H9 (cell line): ENCODE results near the gene ERI3. TPM values are rescaled to one million over a fixed set of nuclear protein-coding genes. Genes with fewer than 3 reads are reported as not detected.

Experiments
- DNase-seq: peaks from one replicate; pipeline ENCODE4 v3.0.0-alpha.2; 2017
- H2AFZ ChIP-seq: one replicate; pipeline ENCODE4 v1.6.1; 2013; ENCODE audit warnings: mild to moderate bottlenecking, low read length, control low read depth, moderate library complexity
- H2AK5ac ChIP-seq: 2 replicates; pipeline ENCODE4 v1.6.1; 2013; ENCODE audit warnings: low read length, control low read depth, mixed read lengths; ENCODE audit not compliant: insufficient read length
- H2BK120ac ChIP-seq: one replicate; pipeline ENCODE4 v1.6.1; 2013; ENCODE audit warnings: low read depth, mild to moderate bottlenecking, low read length, control low read depth, inconsistent platforms; ENCODE audit not compliant: poor library complexity, severe bottlenecking
- H2BK12ac ChIP-seq: 2 replicates; pipeline ENCODE4 v1.6.1; 2013; ENCODE audit warnings: low read length, control low read depth, mixed read lengths, low read depth; ENCODE audit not compliant: insufficient read length
- H2BK15ac ChIP-seq: 2 replicates; pipeline ENCODE4 v1.6.1; 2013; ENCODE audit warnings: low read depth, low read length, control low read depth
- H2BK20ac ChIP-seq: one replicate; pipeline ENCODE4 v1.6.1; 2013; ENCODE audit warnings: low read depth, mild to moderate bottlenecking, low read length, control low read depth, inconsistent platforms; ENCODE audit not compliant: poor library complexity, severe bottlenecking
- H2BK5ac ChIP-seq: 2 replicates; pipeline ENCODE4 v1.6.1; 2013; ENCODE audit warnings: low read length, control low read depth, mixed read lengths; ENCODE audit not compliant: insufficient read length
- H3K14ac ChIP-seq: 2 replicates; pipeline ENCODE4 v1.6.1; 2013; ENCODE audit warnings: low read length, control low read depth; ENCODE audit not compliant: insufficient read depth
- H3K18ac ChIP-seq: 2 replicates; pipeline ENCODE4 v1.6.1; 2013; ENCODE audit warnings: low read depth, mild to moderate bottlenecking, mixed read lengths, low read length, control low read depth; ENCODE audit not compliant: insufficient read length
- H3K23ac ChIP-seq: 2 replicates; pipeline ENCODE4 v1.6.1; 2013; ENCODE audit warnings: low read length, control low read depth, mixed read lengths, low read depth; ENCODE audit not compliant: insufficient read length
- H3K23me2 ChIP-seq: 2 replicates; pipeline ENCODE4 v1.6.1; 2013; ENCODE audit warnings: low read depth, mild to moderate bottlenecking, mixed read lengths, low read length, control low read depth; ENCODE audit not compliant: insufficient read length, poor library complexity, severe bottlenecking
- H3K27ac ChIP-seq: 2 replicates; pipeline ENCODE4 v1.5.1; 2013; ENCODE audit warnings: low read length, control low read depth, mixed read lengths, low read depth; ENCODE audit not compliant: insufficient read length
- H3K27me3 ChIP-seq: 2 replicates; pipeline ENCODE4 v1.6.1; 2013; ENCODE audit warnings: low read length, control low read depth, inconsistent platforms; ENCODE audit not compliant: insufficient read depth
- H3K4ac ChIP-seq: 2 replicates; pipeline ENCODE4 v1.6.1; 2013; ENCODE audit warnings: low read depth, mild to moderate bottlenecking, control low read depth, inconsistent platforms, low read length, moderate library complexity
- H3K4me1 ChIP-seq: 2 replicates; pipeline ENCODE4 v1.6.1; 2013; ENCODE audit warnings: low read length, control low read depth, inconsistent platforms; ENCODE audit not compliant: insufficient read depth
- H3K4me2 ChIP-seq: 2 replicates; pipeline ENCODE4 v1.6.1; 2013; ENCODE audit warnings: low read length, control low read depth, mixed read lengths; ENCODE audit not compliant: insufficient read length, insufficient read depth
- H3K56ac ChIP-seq: 2 replicates; pipeline ENCODE4 v1.6.1; 2013; ENCODE audit warnings: low read depth, mild to moderate bottlenecking, mixed read lengths, low read length, control low read depth; ENCODE audit not compliant: insufficient read length
- H3K79me1 ChIP-seq: 2 replicates; pipeline ENCODE4 v1.6.1; 2013; ENCODE audit warnings: low read depth, mild to moderate bottlenecking, moderate library complexity, low read length, control low read depth, inconsistent platforms; ENCODE audit not compliant: insufficient read depth, poor library complexity, severe bottlenecking
- H3K79me2 ChIP-seq: 2 replicates; pipeline ENCODE4 v1.6.1; 2013; ENCODE audit warnings: low read length, control low read depth, inconsistent platforms; ENCODE audit not compliant: insufficient read depth
- H3K9ac ChIP-seq: 2 replicates; pipeline ENCODE4 v1.6.1; 2013; ENCODE audit warnings: low read length, control low read depth, mixed read lengths; ENCODE audit not compliant: insufficient read length; ENCODE audit errors: extremely low read depth
- H3K9me3 ChIP-seq: one replicate; pipeline ENCODE4 v1.6.1; 2013; ENCODE audit warnings: low read depth, low read length, inconsistent platforms; ENCODE audit not compliant: control insufficient read depth
- H3T11ph ChIP-seq: one replicate; pipeline ENCODE4 v1.6.1; 2013; ENCODE audit warnings: mild to moderate bottlenecking, low read length, control low read depth, inconsistent platforms
- H4K20me1 ChIP-seq: one replicate; pipeline ENCODE4 v1.6.1; 2013; ENCODE audit not compliant: control insufficient read depth, insufficient read length, insufficient read depth
- H4K5ac ChIP-seq: 2 replicates; pipeline ENCODE4 v1.6.1; 2013; ENCODE audit warnings: low read depth, mild to moderate bottlenecking, mixed read lengths, low read length, control low read depth; ENCODE audit not compliant: insufficient read length
- H4K8ac ChIP-seq: replicated peaks from 2 replicates; pipeline ENCODE4 v1.6.1; 2013; ENCODE audit warnings: low read length, control low read depth, mixed read lengths, low read depth; ENCODE audit not compliant: insufficient read length
- H4K91ac ChIP-seq: 2 replicates; pipeline ENCODE4 v1.6.1; 2013; ENCODE audit warnings: low read depth, mild to moderate bottlenecking, moderate library complexity, mixed read lengths, low read length, control low read depth; ENCODE audit not compliant: insufficient read length
- H3K27ac Mint-ChIP-seq, 3 experiments: 2 replicates in 2 of 3; 3 replicates in 1 of 3; pipeline ENCODE4 v1.8.0; 2020 to 2021; ENCODE audit warnings: mixed read lengths in 3 of 3, mild to moderate bottlenecking in 1 of 3, moderate library complexity in 1 of 3
- H3K27me3 Mint-ChIP-seq: 2 replicates; pipeline ENCODE4 v1.8.0; 2021; ENCODE audit warnings: low read depth, mild to moderate bottlenecking, moderate library complexity, mixed read lengths
- H3K36me3 Mint-ChIP-seq, 3 experiments: 2 replicates in 2 of 3; 3 replicates in 1 of 3; pipeline ENCODE4 v1.8.0; 2020 to 2021; ENCODE audit warnings: low read depth in 3 of 3, mixed read lengths in 3 of 3; ENCODE audit not compliant: insufficient read depth in 1 of 3
- H3K4me1 Mint-ChIP-seq, 2 experiments: 2 replicates each; pipeline ENCODE4 v1.8.0; 2020; ENCODE audit warnings: mixed read lengths in 2 of 2
- H3K4me3 Mint-ChIP-seq, 2 experiments: 2 replicates in 1 of 2; 3 replicates in 1 of 2; pipeline ENCODE4 v1.8.0; 2020 to 2021; ENCODE audit warnings: mild to moderate bottlenecking in 2 of 2, mixed read lengths in 2 of 2, moderate library complexity in 1 of 2
- H3K9me3 Mint-ChIP-seq, 2 experiments: 2 replicates in 1 of 2; 3 replicates in 1 of 2; pipeline ENCODE4 v1.8.0; 2020; ENCODE audit warnings: mild to moderate bottlenecking in 2 of 2, mixed read lengths in 2 of 2, moderate library complexity in 1 of 2
- WGBS: extraction: QIAGEN DNeasy Blood & Tissue Kit; methylation state at CpG from one replicate; pipeline ENCODE4 v1.1.7; 2013; ENCODE audit warnings: missing lambda C conversion rate, low lambda C conversion rate, mixed read lengths; ENCODE audit not compliant: insufficient read length; ENCODE audit errors: extremely low coverage; 5-methylcytosine and 5-hydroxymethylcytosine counted together
- total RNA-seq: library from RNA; stranded (reverse); gene quantifications from 2 replicates; pipeline ENCODE4 v1.2.1, GENCODE V29; 2021
- TF ChIP-seq, protein P1 (sequence below): fragments of 200-600 bp; sonication (generic); conservative IDR thresholded peaks from 3 replicates; pipeline ENCODE4 v1.8.0; 2021; ENCODE audit warnings: antibody characterized with exemption, mild to moderate bottlenecking

The ERI3 gene
- total RNA-seq, 1 experiment from 2014 or later, result 61.6 TPM

DNA sequence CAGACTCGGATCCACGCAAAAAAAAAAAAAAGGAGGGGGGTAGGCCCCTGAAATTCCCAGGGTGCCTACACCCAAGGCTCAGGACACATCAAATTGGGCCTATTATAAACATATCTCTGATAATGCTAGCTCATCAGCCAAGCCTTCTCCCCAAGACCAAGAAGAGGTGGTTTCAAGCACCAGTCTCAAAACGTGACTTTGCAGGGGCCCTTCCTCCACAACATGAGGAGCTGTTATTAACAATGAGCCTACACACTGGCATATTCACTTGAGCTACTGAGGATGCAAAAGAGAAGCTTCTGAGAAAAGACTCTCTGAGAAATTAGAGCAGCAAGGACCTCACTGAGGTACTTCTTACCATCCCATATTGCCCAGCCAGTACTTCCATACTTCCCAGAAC, 32.7 kb downstream of the ERI3 start:
- no peak overlapping the region for H3K14ac ChIP-seq
- H4K20me1 ChIP-seq, result no peaks in the 10 kb centered on the region
- H2BK5ac ChIP-seq, result no peak overlapping the region
- no peaks in the 10 kb centered on the region for H3K27me3 Mint-ChIP-seq
- H3K18ac ChIP-seq, result no peak overlapping the region
- no peak overlapping the region for H3K27ac Mint-ChIP-seq
- H4K91ac ChIP-seq, result no peak overlapping the region
- no peak overlapping the region for H3K27ac ChIP-seq
- no peak overlapping the region for H2BK12ac ChIP-seq
- H3K23ac ChIP-seq, result no peak overlapping the region
- H3T11ph ChIP-seq, result no peak overlapping the region
- no peaks in the 10 kb centered on the region; the same call in 1 of the 2 replicates for H3K79me2 ChIP-seq
- H2AFZ ChIP-seq, result no peak overlapping the region
- H3K79me1 ChIP-seq, result no peaks in the 10 kb centered on the region
- H3K9ac ChIP-seq, result no peak overlapping the region
- no peak for DNase-seq
- no peak overlapping the region for H2AK5ac ChIP-seq
- H3K36me3 Mint-ChIP-seq, result peaks cover 7 to 30% (median 25%) of the 10 kb centered on the region in 3 experiments; a peak in 6 of 7 replicates
- H3K27me3 ChIP-seq, result no peaks in the 10 kb centered on the region
- H3K9me3 Mint-ChIP-seq, result no peaks in the 10 kb centered on the region
- H3K4me1 Mint-ChIP-seq, result peaks cover 17 to 23% of the 10 kb centered on the region in 2 experiments
- H3K9me3 ChIP-seq, result no peaks in the 10 kb centered on the region
- no peak overlapping the region for H4K8ac ChIP-seq
- no peak overlapping the region for H3K4me2 ChIP-seq
- H4K5ac ChIP-seq, result no peak overlapping the region
- H2BK20ac ChIP-seq, result no peak overlapping the region
- H3K4me3 Mint-ChIP-seq, result no peak overlapping the region
- no CpG with 5 or more reads among the region's 3 CpGs for WGBS
- peaks cover under 1% of the 10 kb centered on the region; the same call in 1 of the 2 replicates for H3K4me1 ChIP-seq
- H2BK15ac ChIP-seq, result no peak overlapping the region
- no peak overlapping the region for H2BK120ac ChIP-seq
- no peak overlapping the region for H3K56ac ChIP-seq
- H3K4ac ChIP-seq, result no peak overlapping the region
- H3K23me2 ChIP-seq, result no peaks in the 10 kb centered on the region
- TF ChIP-seq, protein P1, sequence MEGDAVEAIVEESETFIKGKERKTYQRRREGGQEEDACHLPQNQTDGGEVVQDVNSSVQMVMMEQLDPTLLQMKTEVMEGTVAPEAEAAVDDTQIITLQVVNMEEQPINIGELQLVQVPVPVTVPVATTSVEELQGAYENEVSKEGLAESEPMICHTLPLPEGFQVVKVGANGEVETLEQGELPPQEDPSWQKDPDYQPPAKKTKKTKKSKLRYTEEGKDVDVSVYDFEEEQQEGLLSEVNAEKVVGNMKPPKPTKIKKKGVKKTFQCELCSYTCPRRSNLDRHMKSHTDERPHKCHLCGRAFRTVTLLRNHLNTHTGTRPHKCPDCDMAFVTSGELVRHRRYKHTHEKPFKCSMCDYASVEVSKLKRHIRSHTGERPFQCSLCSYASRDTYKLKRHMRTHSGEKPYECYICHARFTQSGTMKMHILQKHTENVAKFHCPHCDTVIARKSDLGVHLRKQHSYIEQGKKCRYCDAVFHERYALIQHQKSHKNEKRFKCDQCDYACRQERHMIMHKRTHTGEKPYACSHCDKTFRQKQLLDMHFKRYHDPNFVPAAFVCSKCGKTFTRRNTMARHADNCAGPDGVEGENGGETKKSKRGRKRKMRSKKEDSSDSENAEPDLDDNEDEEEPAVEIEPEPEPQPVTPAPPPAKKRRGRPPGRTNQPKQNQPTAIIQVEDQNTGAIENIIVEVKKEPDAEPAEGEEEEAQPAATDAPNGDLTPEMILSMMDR, result no peak
